HT1080 (cell line): ENCODE measurements around the gene CPED1. TPM values are rescaled to one million over a fixed set of nuclear protein-coding genes. Genes with fewer than 3 reads are reported as not detected.
"Not testable (repeated sequence)": the region's sequence is repeated elsewhere in the genome, so short reads cannot be mapped to it uniquely, and the experiment has no call there.

Experiments used
- DNase-seq: peaks from one replicate; pipeline ENCODE4 v3.0.0-alpha.2; 2015; ENCODE audit warnings: low read depth
- total RNA-seq: library from RNA; depleted of rRNA; stranded (reverse); fragments of >200 nt; shearing (Covaris generic); gene quantifications from 2 replicates; pipeline ENCODE4 v1.2.3, GENCODE V29; 2014

The CPED1 gene
- total RNA-seq, 1 experiment from 2014 or later: 18.1 TPM

DNA sequence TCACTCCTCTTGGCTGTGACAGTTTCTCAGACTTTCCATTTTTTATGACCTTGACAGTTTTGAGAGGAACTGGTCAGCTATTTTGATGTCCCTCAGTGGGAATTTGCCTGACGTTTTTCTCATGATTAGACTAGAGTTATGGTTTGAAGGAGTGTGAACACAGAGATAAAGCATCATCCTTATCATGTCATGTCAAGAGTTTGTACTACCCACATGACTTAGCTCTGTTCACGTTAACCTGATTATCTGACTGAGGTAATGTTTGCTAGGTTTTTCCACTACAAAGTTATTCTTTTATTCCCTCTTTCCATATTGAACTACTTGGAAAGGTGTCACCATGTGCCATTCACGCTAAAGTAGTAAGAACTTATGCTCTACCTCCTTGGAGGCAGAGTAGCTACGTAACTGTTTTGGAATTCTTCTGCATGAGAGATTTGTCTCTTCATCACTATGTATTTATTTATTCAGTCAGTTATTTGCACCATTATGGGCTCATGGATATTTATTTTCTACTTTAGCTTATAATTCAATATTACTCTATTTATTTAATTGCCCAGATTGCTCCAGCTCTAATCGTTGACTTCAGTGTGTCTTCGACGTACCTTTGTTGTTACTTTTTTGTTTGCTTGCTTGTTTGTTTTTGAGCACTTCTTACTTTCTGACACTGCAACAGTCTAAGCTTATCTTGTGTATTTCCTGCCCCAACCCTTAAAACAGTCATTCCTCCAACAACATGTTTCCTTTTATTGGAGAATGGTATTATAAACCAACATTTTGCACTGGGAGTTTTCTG lies 50.4 kb downstream of the CPED1 start:
- DNase-seq: no peak

DNA sequence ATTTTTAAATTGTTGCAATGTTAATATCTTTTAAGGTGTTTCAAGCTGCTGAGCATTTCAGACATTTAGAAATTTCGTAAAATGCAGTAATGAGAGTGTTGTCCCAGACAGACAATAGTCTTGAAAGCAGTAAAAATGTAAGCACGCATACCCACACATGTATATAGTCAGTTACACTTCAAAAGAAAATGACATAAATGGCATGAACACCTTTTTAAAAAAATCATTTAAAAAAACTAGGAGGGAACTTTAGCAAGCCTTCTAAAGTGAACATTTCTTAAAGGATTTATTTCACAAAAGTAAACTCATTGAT lies 51.0 kb downstream of the CPED1 start:
- no peak for DNase-seq

GRCh38 chr7:121039994-121040393 lies 51.5 kb downstream of the CPED1 start:
- DNase-seq: no peak

- no peak for DNase-seq
These were observed 53.1 kb downstream of the CPED1 start for GRCh38 chr7:121041516-121042148.

DNA sequence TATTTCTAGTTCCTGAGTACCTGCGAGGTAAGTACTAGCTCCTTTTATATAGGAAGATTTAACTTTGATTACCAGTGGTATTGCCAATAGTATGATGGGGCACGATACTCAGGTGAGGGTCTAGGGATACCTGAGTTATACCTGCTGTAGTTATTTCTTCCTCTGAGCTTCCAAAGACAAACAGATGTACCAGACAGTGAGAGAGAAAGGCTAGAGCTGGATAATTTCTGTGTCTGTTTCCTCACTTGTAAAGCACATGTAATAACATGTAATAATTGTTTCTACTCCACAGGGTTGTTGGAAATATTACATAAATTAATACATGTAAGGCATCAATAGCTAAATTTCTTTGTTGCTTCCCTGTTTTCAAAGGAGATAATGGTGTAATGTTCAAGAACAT lies 53.7 kb downstream of the CPED1 start:
- DNase-seq: no peak

GRCh38 chr7:121042899-121043298 lies 54.4 kb downstream of the CPED1 start:
- no peak for DNase-seq

- DNase-seq: no peak
These were observed 55.1 kb downstream of the CPED1 start for GRCh38 chr7:121043314-121044234.

- DNase-seq: no peak
These were observed 56.6 kb downstream of the CPED1 start for GRCh38 chr7:121045090-121045489.

GRCh38 chr7:121046009-121046408 lies 57.5 kb downstream of the CPED1 start:
- no peak for DNase-seq

DNA sequence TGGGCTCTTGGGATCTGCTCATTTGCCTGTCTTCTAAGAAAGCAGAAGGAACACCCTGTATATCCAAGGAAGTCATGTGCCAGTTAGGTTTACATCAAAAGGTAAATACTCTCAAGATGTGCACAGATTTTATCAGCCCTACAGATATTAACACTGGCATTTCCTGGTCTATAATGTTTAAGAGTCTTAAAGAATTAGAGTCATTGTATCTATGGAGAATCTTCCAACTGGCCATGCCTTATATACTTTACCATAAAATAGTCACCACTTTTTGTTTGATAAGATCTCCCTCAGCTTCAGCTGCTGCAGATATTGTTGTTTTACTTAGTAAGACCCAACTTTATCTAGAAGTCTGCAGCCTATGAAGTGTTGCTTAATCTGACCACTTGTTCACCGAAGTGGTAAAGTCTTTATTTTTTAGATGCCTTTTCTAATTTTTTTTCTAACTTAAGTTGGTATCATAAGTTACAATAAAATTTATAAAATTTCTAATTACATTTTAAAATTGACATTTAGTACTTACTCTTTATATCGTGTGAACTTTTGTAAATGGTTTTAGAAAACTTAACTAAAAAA lies 58.5 kb downstream of the CPED1 start:
- DNase-seq: no peak

DNA sequence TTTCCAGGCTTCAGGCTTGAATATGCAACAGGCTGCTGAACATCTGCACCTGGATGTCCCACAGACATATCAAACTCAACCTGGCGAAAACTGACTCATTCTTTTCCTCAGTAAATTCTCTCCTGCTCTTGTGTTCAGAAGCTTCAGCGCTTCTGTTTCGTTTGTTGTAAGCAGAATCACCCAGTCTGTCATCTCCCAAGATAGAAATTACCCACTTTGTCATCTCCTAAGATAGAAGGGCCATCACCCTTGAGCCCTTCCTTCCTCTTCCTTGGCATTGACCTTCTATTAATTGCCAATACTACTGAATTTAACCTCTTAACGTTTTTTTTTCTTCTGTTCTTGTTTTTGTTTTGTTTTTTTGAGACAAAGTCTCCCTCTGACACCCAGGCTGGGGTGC lies 59.7 kb downstream of the CPED1 start:
- DNase-seq: no peak

DNA sequence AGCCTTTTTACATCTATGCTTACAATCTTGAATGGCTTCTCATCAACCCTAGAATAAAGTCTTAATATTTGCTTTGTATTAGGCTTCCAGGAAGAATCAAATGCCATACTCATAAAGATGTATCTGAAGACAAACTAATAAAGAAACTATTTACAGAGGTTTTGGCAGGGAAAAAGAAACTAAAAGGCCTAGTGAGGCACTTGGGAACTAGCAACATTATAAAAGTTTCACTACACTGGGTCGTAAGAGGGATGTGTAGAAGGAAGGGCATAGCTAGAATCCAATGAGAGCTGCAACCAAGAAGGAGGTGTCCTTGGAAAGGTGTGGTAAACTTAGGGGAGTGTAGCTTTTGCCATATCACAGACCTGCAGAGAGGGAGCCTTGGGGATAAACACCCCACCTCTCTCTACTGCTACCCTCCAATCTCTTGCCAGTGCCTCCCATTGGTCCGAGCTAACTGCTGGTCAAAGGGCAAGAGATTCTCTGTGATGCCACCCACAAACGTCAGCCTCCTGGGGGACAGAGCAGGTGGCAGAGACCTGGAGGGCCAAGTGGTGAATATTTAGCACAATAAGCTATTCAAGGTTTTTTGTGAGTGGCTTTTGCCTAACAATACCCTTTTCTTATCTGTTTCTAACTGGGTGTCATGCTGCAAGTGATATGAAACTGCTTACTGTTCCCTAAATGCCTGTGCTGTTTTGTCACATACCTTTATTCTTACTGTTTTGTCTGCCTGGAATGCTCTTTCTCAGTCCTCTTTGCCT lies 60.7 kb downstream of the CPED1 start:
- DNase-seq: no peak

GRCh38 chr7:121049897-121050296 lies 61.4 kb downstream of the CPED1 start:
- DNase-seq: no peak

DNA sequence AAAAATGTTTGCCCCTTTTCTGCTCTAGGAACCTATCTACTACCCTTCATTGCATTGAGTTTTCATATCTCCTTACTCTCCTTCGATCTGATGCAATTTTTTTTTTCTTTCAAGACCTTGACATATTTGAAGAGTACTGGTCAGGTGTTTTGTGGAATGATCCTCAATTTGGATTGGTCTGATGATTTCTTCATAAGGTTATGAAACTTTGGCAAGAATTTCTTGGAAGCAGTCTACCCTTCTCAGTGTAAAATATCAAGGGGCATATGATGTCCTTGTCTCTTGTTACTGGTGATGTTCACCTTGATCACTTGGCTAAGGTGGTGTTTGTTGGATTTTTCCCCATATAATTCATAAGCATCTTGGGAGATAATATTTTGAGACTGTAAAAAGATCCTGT lies 64.7 kb downstream of the CPED1 start:
- no peak for DNase-seq

- DNase-seq: no peak
These were observed 66.4 kb downstream of the CPED1 start for GRCh38 chr7:121054925-121055324.

GRCh38 chr7:121057878-121058277 lies 69.4 kb downstream of the CPED1 start:
- DNase-seq: no peak

DNA sequence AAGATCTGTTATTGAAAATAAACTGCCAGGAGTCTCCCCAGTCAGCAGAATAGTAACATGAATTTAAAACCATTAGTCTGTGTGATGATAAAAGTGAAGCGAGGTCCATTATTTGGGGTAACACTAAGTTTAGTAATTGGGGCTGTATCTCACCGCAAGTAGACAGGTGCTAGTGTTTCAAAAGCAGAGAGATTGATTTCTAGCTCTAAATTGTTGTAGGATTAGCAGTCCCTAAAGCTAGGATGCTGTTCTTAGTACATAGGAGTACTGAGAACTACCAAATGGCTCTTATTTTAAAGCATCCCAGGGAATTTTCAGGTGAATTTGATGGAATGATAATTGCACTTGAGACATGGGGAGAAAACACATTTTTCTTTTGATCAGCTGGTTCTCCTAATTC lies 70.5 kb downstream of the CPED1 start:
- DNase-seq: no peak

GRCh38 chr7:121059979-121060509 lies 71.5 kb downstream of the CPED1 start:
- not testable (repeated sequence) for DNase-seq

GRCh38 chr7:121061677-121062582 lies 73.4 kb downstream of the CPED1 start:
- DNase-seq: no peak
